Upper lobe of left lung (tissue), 6 donors: ENCODE results near the gene KRT25. TPM values are rescaled to one million over a fixed set of nuclear protein-coding genes. Genes with fewer than 3 reads are reported as not detected.

Experiments
- ATAC-seq, 2 donors: fragments of 200-7000 bp; cut with Tn5 transposase; one replicate each; pipeline ENCODE4 v1.9.1; 2022; ENCODE audit warnings: mild to moderate bottlenecking in 2 of 2, moderate library complexity in 2 of 2; ENCODE audit not compliant: low FRiP score in 2 of 2
- DNase-seq, 2 donors: peaks; one replicate each; pipeline ENCODE4 v3.0.0-alpha.2; 2019 to 2020
- H3K27ac ChIP-seq, 4 donors: fragments of 200-600 bp; sonication (generic); one replicate each; pipeline ENCODE4 v1.5.1; 2016 to 2019
- H3K27me3 ChIP-seq, 4 donors: fragments of 200-600 bp; sonication (generic); one replicate each; pipeline ENCODE4 v1.5.1; 2017 to 2019
- H3K36me3 ChIP-seq, 4 donors: fragments of 200-600 bp; sonication (generic); one replicate each; pipeline ENCODE4 v1.5.1; 2016 to 2019
- H3K4me1 ChIP-seq, 4 donors: fragments of 200-600 bp; sonication (generic); one replicate each; pipeline ENCODE4 v1.5.1; 2018 to 2019
- H3K4me3 ChIP-seq, 4 donors: fragments of 200-600 bp; sonication (generic); one replicate each; pipeline ENCODE4 v1.5.1; 2017 to 2019; ENCODE audit warnings: mild to moderate bottlenecking in 2 of 4, moderate library complexity in 1 of 4
- H3K9me3 ChIP-seq, 4 donors: fragments of 200-600 bp; sonication (generic); one replicate each; pipeline ENCODE4 v1.5.1; 2018 to 2019
- CTCF ChIP-seq, 6 experiments: fragments of 450-650 bp in 4 of 6; fragments of 200-600 bp in 2 of 6; sonication (generic) in 2 of 6; IDR thresholded peaks; one replicate each; pipeline ENCODE4 v1.5.1; 2016 to 2019; ENCODE audit warnings: antibody characterized with exemption in 6 of 6
- EP300 ChIP-seq, 4 donors: sonication (generic); formaldehyde crosslinking; IDR thresholded peaks; one replicate each; pipeline ENCODE4 v1.5.1; 2017; ENCODE audit warnings: antibody characterized with exemption in 4 of 4, control low read depth in 2 of 4
- POLR2A ChIP-seq, 4 donors: fragments of 450-650 bp; IDR thresholded peaks; one replicate each; pipeline ENCODE4 v1.5.1; 2016 to 2017; ENCODE audit warnings: antibody characterized with exemption in 4 of 4, mild to moderate bottlenecking in 2 of 4
- POLR2AphosphoS5 ChIP-seq, 2 donors: sonication (generic); formaldehyde crosslinking; IDR thresholded peaks; one replicate each; pipeline ENCODE4 v1.5.1; 2017; ENCODE audit warnings: antibody characterized with exemption in 2 of 2
- WGBS, 2 donors: methylation state at CpG; one replicate each; pipeline ENCODE4 v1.1.5; 2017 to 2018; 5-methylcytosine and 5-hydroxymethylcytosine counted together
- total RNA-seq, 6 donors: library from RNA; depleted of rRNA in 4 of 6; stranded (reverse); fragments of >200 nt in 4 of 6; gene quantifications; one replicate each; pipeline versions ENCODE4 v1.1.0 to v1.2.1, GENCODE V29; 2016 to 2021
- donor health status: DM: no; HTN: no; CAD: no; lungs with moderate emphysema.
- donor health status: DM: no; HTN: yes; CAD: no; lungs with severe emphysema.

Gene KRT25
- total RNA-seq, 6 donors from 2014 or later = not detected

- Histone ChIP-seq H3K27me3 (no peaks in the 10 kb centered on the region), H3K9me3 (no peaks in the 10 kb centered on the region), H3K27ac (no peak overlapping the region), H3K36me3 (no peaks in the 10 kb centered on the region), H3K4me1 (no peaks in the 10 kb centered on the region), H3K4me3 (no peak overlapping the region)
- ATAC-seq (peak in 1 of 2 donors; percentile 74), DNase-seq (no peak)
- 61 to 70% methylated on average over 1 of the region's 1 CpG for WGBS, 2 donors
- TF ChIP-seq CTCF (IDR thresholded peaks at IDR 0.05) (no peak), POLR2AphosphoS5 (IDR thresholded peaks at IDR 0.05) (no peak), EP300 (IDR thresholded peaks at IDR 0.05) (no peak), POLR2A (IDR thresholded peaks at IDR 0.05) (no peak)
These were observed 32.9 kb downstream of the KRT25 start for GRCh38 chr17:40722241-40722640.

GRCh38 chr17:40720899-40721298 is 34.2 kb downstream of the KRT25 start:
- H3K27ac ChIP-seq = no peak overlapping the region
- no peaks in the 10 kb centered on the region for H3K27me3 ChIP-seq
- ATAC-seq = no peak
- H3K4me1 ChIP-seq = no peaks in the 10 kb centered on the region
- no peaks in the 10 kb centered on the region for H3K36me3 ChIP-seq
- TF ChIP-seq EP300 (IDR thresholded peaks at IDR 0.05) (no peak), CTCF (IDR thresholded peaks at IDR 0.05) (no peak), POLR2A (IDR thresholded peaks at IDR 0.05) (no peak), POLR2AphosphoS5 (IDR thresholded peaks at IDR 0.05) (no peak)
- 76% methylated on average over 2 of the region's 2 CpGs for WGBS, 2 donors
- DNase-seq = no peak
- H3K4me3 ChIP-seq = no peak overlapping the region
- no peaks in the 10 kb centered on the region for H3K9me3 ChIP-seq

- Histone ChIP-seq H3K9me3 (no peaks in the 10 kb centered on the region), H3K36me3 (no peaks in the 10 kb centered on the region), H3K4me3 (no peak overlapping the region), H3K27me3 (no peaks in the 10 kb centered on the region), H3K27ac (no peak overlapping the region), H3K4me1 (no peaks in the 10 kb centered on the region)
- DNase-seq (no peak), ATAC-seq (no peak)
- 58 to 66% methylated on average over 8 of the region's 8 CpGs for WGBS, 2 donors
- TF ChIP-seq POLR2AphosphoS5 (IDR thresholded peaks at IDR 0.05) = peak in 1 of 2 donors; percentile 10
- no peak for TF ChIP-seq CTCF (IDR thresholded peaks at IDR 0.05)
- TF ChIP-seq EP300 (IDR thresholded peaks at IDR 0.05) = no peak
- no peak for TF ChIP-seq POLR2A (IDR thresholded peaks at IDR 0.05)
These were observed 36.2 kb downstream of the KRT25 start for GRCh38 chr17:40718930-40719329.

GRCh38 chr17:40717776-40718175 is 37.4 kb downstream of the KRT25 start:
- no peak for ATAC-seq
- no peaks in the 10 kb centered on the region for H3K4me1 ChIP-seq
- H3K9me3 ChIP-seq = no peaks in the 10 kb centered on the region
- no peak for DNase-seq
- WGBS, 2 donors = 70 to 75% methylated on average over 3 of the region's 3 CpGs
- H3K4me3 ChIP-seq = no peak overlapping the region
- no peaks in the 10 kb centered on the region for H3K36me3 ChIP-seq
- no peak overlapping the region for H3K27ac ChIP-seq
- no peaks in the 10 kb centered on the region for H3K27me3 ChIP-seq
- TF ChIP-seq EP300 (IDR thresholded peaks at IDR 0.05) = no peak
- no peak for TF ChIP-seq POLR2A (IDR thresholded peaks at IDR 0.05)
- no peak for TF ChIP-seq CTCF (IDR thresholded peaks at IDR 0.05)
- TF ChIP-seq POLR2AphosphoS5 (IDR thresholded peaks at IDR 0.05) = no peak

- no peaks in the 10 kb centered on the region for H3K27me3 ChIP-seq
- H3K4me3 ChIP-seq = no peak overlapping the region
- DNase-seq (no peak), ATAC-seq (no peak)
- no peak overlapping the region for H3K27ac ChIP-seq
- WGBS, 2 donors = 76 to 83% methylated on average over 6 of the region's 6 CpGs
- no peaks in the 10 kb centered on the region for H3K4me1 ChIP-seq
- no peaks in the 10 kb centered on the region for H3K36me3 ChIP-seq
- no peaks in the 10 kb centered on the region for H3K9me3 ChIP-seq
- no peak for TF ChIP-seq CTCF (IDR thresholded peaks at IDR 0.05)
- no peak for TF ChIP-seq POLR2A (IDR thresholded peaks at IDR 0.05)
- TF ChIP-seq POLR2AphosphoS5 (IDR thresholded peaks at IDR 0.05) = no peak
- TF ChIP-seq EP300 (IDR thresholded peaks at IDR 0.05) = no peak
These were observed 40.7 kb downstream of the KRT25 start for GRCh38 chr17:40714473-40714872.
